Measurements from ENCODE around the gene KCTD14. TPM values are rescaled to one million over a fixed set of nuclear protein-coding genes. Genes with fewer than 3 reads are reported as not detected.
"Not testable (repeated sequence)": the region's sequence is repeated elsewhere in the genome, so short reads cannot be mapped to it uniquely, and the experiment has no call there.

The KCTD14 gene
- total RNA-seq, 2 donors from 2014 or later = 0.81 to 5.6 TPM

DNA sequence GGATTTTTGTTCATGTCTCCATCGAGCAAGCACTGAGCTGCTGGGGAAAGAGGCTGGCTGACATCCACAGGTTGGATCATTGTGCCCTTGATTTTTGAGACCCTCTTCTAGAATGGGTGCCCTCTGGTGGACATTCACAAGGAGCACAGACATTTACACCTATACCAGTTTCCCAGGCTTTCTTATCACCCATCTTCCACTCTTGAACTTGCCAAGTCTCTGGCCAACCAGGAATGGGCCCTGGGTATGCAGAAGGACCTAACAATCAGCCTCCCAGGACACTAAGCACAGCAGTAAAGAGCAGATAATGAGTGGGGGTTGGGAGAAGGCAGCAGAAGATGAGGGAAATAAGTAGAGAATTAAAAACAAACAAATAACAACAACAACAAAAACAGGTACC lies 22.9 kb downstream of the KCTD14 start:
- Histone ChIP-seq H3K36me3 (no peaks in the 10 kb centered on the region), H3K4me3 (no peak overlapping the region), H3K4me1 (ENCODE audit: control insufficient read depth in 1 of 2, low read depth in 2 of 2) (no peaks in the 10 kb centered on the region), H3K27ac (no peak overlapping the region), H3K9me3 (no peaks in the 10 kb centered on the region), H3K27me3 (replicated peaks; ENCODE audit: insufficient read depth) (no peaks in the 10 kb centered on the region)
- DNase-seq (ENCODE audit: low spot score) (no peak), ATAC-seq (ENCODE audit: insufficient number of reproducible peaks, low FRiP score, low read depth) (no peak)
- peak; percentile 45 for TF ChIP-seq CTCF (IDR thresholded peaks at IDR 0.05)

GRCh38 chr11:77999446-78000030 lies 23.5 kb downstream of the KCTD14 start:
- no peak overlapping the region for H3K27ac ChIP-seq
- ATAC-seq (ENCODE audit: insufficient number of reproducible peaks, low FRiP score, low read depth) = no peak
- TF ChIP-seq CTCF (IDR thresholded peaks at IDR 0.05) = no peak
- no peaks in the 10 kb centered on the region for H3K27me3 ChIP-seq (replicated peaks; ENCODE audit: insufficient read depth)
- H3K4me3 ChIP-seq = no peak overlapping the region
- H3K36me3 ChIP-seq = no peaks in the 10 kb centered on the region
- DNase-seq (ENCODE audit: low spot score) = no peak
- H3K4me1 ChIP-seq (ENCODE audit: control insufficient read depth in 1 of 2, low read depth in 2 of 2) = no peaks in the 10 kb centered on the region
- no peaks in the 10 kb centered on the region for H3K9me3 ChIP-seq

- ATAC-seq (ENCODE audit: insufficient number of reproducible peaks, low FRiP score, low read depth) = peak; percentile 99
- peak within 1 kb of the TSS; percentile 82 for H3K4me3 ChIP-seq
- peak within 1 kb of the TSS; percentile 82 to 84 for H3K27ac ChIP-seq
- peak; percentile 97 for DNase-seq (ENCODE audit: low spot score)
- H3K9me3 ChIP-seq = no peaks in the 10 kb centered on the region
- peaks cover 13 to 15% of the 10 kb centered on the region in 2 donors for H3K4me1 ChIP-seq (ENCODE audit: control insufficient read depth in 1 of 2, low read depth in 2 of 2)
- no peaks in the 10 kb centered on the region for H3K27me3 ChIP-seq (replicated peaks; ENCODE audit: insufficient read depth)
- no peaks in the 10 kb centered on the region for H3K36me3 ChIP-seq
- TF ChIP-seq CTCF (IDR thresholded peaks at IDR 0.05) = no peak
These were observed 28.4 kb downstream of the KCTD14 start, which contains the start of gene INTS4 for GRCh38 chr11:77994434-77995362. Gene INTS4, minus strand, starts transcription at chr11:77994668. Its CDS starts 25 bp downstream, at chr11:77994643.

GRCh38 chr11:77993902-77994301 lies 29.2 kb downstream of the KCTD14 start:
- no peaks in the 10 kb centered on the region for H3K27me3 ChIP-seq (replicated peaks; ENCODE audit: insufficient read depth)
- H3K36me3 ChIP-seq = no peaks in the 10 kb centered on the region
- DNase-seq (ENCODE audit: low spot score) (no peak), ATAC-seq (ENCODE audit: insufficient number of reproducible peaks, low FRiP score, low read depth) (no peak)
- peak overlapping the region; percentile 82 for H3K4me3 ChIP-seq
- TF ChIP-seq CTCF (IDR thresholded peaks at IDR 0.05) = no peak
- H3K9me3 ChIP-seq = no peaks in the 10 kb centered on the region
- H3K4me1 ChIP-seq (ENCODE audit: control insufficient read depth in 1 of 2, low read depth in 2 of 2) = peaks cover 13 to 15% of the 10 kb centered on the region in 2 donors
- H3K27ac ChIP-seq = peak overlapping the region; percentile 60 to 84

DNA sequence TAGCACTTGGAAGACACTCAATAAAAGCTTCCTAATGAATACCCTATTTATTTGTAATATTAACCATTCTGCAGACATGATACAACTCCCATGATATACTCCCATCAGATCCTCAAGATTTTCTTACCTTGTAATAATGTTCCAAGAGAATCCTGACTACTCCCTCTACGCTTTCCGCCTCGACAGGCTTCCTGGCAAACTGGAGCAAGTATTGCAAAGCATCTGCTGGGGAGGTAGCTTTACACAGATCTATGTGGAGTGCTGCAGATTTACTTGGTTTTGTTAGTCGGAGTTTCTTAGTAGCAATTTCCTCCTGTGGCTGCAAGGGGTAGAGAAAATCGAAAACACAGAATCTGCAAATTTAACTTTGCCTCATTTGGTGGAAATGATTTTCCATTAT lies 32.1 kb downstream of the KCTD14 start:
- Histone ChIP-seq H3K4me3 (no peak overlapping the region), H3K4me1 (ENCODE audit: control insufficient read depth in 1 of 2, low read depth in 2 of 2) (peaks cover 13 to 15% of the 10 kb centered on the region in 2 donors), H3K27me3 (replicated peaks; ENCODE audit: insufficient read depth) (no peaks in the 10 kb centered on the region), H3K9me3 (no peaks in the 10 kb centered on the region), H3K36me3 (peaks cover 3% of the 10 kb centered on the region), H3K27ac (no peak overlapping the region)
- TF ChIP-seq CTCF (IDR thresholded peaks at IDR 0.05) = no peak
- DNase-seq (ENCODE audit: low spot score) (no peak), ATAC-seq (ENCODE audit: insufficient number of reproducible peaks, low FRiP score, low read depth) (no peak)

GRCh38 chr11:77986456-77986855 lies 36.6 kb downstream of the KCTD14 start:
- H3K36me3 ChIP-seq; H3K27ac ChIP-seq; H3K27me3 ChIP-seq (replicated peaks; ENCODE audit: insufficient read depth); ATAC-seq (ENCODE audit: insufficient number of reproducible peaks, low FRiP score, low read depth); H3K9me3 ChIP-seq; DNase-seq (ENCODE audit: low spot score); H3K4me1 ChIP-seq (ENCODE audit: control insufficient read depth in 1 of 2, low read depth in 2 of 2); H3K4me3 ChIP-seq: not testable (repeated sequence)
